ENCODE data around the gene SLFNL1.

- no peak for TF ChIP-seq YY1 (IDR thresholded peaks at IDR 0.05; ENCODE audit: low read depth)
- TF ChIP-seq CEBPB (IDR thresholded peaks at IDR 0.05), result no peak
- no peak for TF ChIP-seq ZBTB7A (IDR thresholded peaks at IDR 0.05; ENCODE audit: low read depth)
- TF ChIP-seq EP300 (IDR thresholded peaks at IDR 0.05; ENCODE audit: borderline replicate concordance), result no peak
- no peak for TF ChIP-seq RAD21 (IDR thresholded peaks at IDR 0.05; ENCODE audit: low read depth)
- no peak for TF ChIP-seq TAF1 (IDR thresholded peaks at IDR 0.05; ENCODE audit: low read depth)
These were observed 871 bp downstream of the SLFNL1 start for GRCh38 chr1:41020654-41021053.
